ENCODE measurements around the gene PSMB11.

GRCh38 chr14:23074906-23075305 lies 32.9 kb downstream of the PSMB11 start:
- TF ChIP-seq CTCF (IDR thresholded peaks at IDR 0.05; ENCODE audit: low read depth, low read length, poor library complexity, severe bottlenecking) = no peak
- TF ChIP-seq EZH2phosphoT487 (IDR thresholded peaks at IDR 0.05; ENCODE audit: borderline replicate concordance, low read length) = no peak
